Hypothalamus (tissue), 51 donors: ENCODE data around the gene ZSCAN5C.
"Not testable (repeated sequence)": the region's sequence is repeated elsewhere in the genome, so short reads cannot be mapped to it uniquely, and the experiment has no call there.

Experiments used
- DNase-seq, 51 donors: peaks; one replicate each; lab custom pipeline; 2025; lab: John Stamatoyannopoulos, UW

Gene ZSCAN5C

DNA sequence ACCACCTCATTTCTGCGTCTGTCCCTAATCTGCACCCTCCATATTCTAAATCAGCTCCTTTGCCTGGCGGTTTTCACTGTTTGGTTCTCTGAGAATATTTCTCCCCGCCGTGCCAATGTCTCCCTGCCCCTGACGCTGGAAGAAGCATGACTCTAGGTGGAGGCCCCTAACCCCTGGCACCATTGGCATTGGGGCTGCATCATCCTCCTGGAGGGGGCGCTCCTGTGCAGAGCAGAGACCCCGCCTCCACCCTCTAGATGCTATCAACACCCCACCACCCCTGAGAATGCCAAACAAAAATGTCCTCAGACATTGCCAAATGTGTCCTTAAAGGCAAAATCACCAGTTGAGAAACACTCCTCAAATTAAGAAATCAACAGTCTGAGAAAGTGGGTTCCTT lies 11.0 kb upstream of the ZSCAN5C start:
- DNase-seq = no peak

DNA sequence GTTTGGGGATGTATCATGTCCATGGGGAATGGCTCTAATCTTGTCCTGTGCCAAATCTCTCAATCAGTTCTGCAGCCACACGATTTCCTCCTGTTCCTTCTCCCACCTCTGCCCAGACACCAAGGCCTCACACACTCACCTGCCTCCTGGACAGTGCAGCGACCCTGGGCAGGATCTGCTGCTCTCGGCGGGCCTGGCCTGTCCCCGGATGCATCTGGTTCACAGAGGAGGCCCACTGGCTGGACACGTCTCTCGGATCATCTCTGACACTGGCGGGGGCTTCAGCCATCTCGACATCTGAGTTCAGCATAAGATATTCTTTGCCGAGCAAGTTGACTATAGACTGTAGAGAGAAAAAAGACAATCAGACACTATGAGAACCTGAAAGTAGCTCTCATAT lies 10.4 kb upstream of the ZSCAN5C start:
- no peak for DNase-seq

DNA sequence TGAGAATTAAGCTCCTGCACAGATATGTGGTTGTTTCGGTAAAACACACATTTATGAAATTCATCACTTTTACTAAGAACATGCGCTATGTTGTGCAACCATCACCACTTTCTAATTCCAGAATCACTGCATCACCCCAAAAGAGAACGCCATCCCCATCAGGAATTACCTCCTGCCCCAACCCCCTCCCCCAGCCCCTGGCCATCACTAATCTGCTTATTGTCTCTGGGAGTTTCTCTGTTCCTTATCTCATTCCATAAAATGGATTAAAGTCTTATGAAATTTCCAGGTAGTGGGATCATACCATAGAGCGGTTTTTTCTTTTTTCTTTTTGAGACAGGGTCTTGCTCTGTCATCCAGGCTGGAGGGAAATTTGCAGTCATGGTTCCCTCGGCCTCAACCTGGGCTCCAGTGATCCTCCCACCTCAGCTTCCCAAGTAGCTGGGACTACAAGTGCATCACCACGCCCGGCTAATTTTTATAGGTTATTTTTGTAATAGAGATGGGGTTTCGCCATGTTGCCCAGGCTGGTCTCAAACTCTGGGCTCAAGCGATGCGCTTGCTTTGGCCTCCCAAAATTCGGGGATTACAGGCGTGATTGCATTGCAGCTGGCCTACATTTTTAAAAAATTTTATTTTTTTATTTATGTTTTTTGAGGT lies 8.0 kb upstream of the ZSCAN5C start:
- no peak for DNase-seq

DNA sequence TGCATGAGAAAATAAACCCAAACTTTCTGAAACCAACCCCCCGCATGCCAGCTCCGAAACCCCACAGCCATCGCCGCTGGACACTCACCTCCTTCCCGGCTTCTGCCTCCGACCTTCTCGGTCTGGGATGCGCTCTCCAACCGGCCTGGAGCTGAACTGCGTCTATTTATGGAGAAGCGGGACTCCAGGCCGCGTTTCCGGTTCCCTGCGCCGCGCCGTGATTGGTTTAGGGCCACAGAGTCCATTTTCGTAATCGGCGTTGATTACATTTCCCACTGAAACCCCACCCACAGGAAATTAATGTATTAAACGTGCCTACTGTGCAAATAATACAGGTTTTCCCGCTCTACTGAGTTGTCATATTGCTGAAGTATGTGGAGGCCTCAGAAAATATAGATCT lies 4.4 kb upstream of the ZSCAN5C start, which contains the start of gene ZSCAN5B:
TSS of gene ZSCAN5B (minus strand) at position 138 of the 400 bp plus-strand sequence. CDS start 4,731 bp downstream, outside the sequence.
- not testable (repeated sequence) for DNase-seq

DNA sequence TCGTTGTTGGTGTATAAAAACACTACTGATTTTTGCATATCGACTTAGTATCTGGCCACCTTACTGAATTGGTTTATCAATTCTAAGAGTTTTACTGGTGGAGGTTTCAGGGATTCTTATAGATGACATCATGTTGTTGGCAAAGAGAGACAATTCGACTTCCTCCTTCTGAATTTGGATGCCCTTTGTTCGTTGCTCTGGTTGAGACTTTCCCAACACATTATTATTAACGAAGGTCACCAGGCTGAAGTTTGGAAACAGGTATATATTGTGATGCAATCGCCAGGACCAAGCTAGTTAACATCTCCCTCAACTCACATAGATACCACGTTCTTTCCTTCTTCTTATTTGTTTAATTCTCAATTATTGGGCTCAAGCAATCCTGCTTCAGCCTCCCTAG lies 2.4 kb upstream of the ZSCAN5C start:
- DNase-seq = no peak

DNA sequence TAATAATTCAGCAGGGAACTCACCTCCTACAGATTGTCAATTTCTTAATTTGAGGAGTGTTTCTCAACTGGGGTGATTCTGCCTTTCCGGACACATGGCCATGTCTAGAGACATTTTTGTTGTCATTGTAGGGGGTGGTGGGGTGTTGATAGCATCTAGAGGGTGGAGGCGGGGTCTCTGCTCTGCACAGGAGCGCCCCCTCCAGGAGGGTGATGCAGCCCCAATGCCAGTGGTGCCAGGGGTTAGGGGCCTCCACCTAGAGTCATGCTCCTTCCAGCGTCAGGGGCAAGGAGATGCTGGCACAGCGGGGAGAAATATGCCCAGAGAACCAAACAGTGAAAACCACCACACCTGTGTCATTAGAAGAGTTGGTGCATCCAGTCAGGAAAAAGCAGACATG lies 5.5 kb downstream of the ZSCAN5C start:
- not testable (repeated sequence) for DNase-seq

DNA sequence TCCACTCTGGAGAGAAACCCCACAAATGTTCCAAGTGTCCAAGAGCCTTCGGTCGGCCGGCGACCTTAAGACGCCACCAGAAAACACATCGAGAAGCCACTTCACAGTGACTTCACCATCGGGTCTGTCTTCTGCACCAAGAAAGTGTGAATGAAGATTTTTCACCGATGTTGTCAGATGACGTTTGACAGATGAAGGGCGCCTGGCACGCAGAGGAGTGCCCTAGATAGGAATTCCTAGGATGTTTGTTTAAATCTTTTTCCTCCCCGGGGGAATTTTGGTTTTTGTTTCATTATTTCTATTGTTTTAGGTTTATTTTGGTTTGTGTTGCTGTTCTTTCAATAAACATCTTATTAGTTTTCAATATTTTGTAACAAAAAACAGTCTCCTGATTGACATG lies 7.0 kb downstream of the ZSCAN5C start:
- no peak for DNase-seq

DNA sequence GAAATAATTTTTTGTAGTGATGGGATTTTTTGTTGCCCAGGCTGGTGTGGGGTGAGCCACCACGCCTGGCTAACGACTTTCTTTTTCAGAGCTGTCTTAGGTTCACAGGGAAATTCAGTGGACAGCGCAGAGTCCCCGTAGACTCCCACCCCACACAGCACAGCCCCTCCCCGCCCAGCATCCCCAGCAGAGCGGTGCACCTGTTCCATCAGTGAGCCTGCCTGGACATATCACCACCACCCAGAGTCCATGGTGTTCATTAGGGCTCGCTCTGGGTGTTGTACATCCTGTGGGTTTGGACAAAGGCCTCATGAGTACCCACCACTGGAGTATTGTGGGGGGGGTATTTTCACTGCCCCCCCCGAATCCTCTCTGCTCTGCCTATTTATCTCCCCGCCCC lies 8.0 kb downstream of the ZSCAN5C start:
- DNase-seq = not testable (repeated sequence)

DNA sequence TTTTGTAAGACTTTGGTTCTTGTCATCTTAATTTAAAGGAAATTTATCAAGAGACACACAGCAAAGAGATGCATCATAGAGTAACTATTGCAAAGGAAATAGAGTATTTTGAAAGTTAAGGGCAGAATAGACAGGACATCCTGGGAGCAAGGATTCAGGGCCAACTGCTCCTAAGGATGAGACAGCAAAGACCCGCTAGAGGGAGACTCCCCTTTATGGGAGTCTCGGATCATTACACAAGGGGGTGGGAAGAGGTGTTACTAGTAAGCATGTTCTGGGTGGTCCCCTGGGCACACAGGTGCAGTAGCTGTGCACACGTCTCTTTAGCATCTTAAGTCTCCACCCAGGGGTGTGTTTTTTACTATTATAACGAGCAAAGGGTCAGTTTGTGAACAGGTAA lies 9.6 kb downstream of the ZSCAN5C start:
- DNase-seq = no peak

DNA sequence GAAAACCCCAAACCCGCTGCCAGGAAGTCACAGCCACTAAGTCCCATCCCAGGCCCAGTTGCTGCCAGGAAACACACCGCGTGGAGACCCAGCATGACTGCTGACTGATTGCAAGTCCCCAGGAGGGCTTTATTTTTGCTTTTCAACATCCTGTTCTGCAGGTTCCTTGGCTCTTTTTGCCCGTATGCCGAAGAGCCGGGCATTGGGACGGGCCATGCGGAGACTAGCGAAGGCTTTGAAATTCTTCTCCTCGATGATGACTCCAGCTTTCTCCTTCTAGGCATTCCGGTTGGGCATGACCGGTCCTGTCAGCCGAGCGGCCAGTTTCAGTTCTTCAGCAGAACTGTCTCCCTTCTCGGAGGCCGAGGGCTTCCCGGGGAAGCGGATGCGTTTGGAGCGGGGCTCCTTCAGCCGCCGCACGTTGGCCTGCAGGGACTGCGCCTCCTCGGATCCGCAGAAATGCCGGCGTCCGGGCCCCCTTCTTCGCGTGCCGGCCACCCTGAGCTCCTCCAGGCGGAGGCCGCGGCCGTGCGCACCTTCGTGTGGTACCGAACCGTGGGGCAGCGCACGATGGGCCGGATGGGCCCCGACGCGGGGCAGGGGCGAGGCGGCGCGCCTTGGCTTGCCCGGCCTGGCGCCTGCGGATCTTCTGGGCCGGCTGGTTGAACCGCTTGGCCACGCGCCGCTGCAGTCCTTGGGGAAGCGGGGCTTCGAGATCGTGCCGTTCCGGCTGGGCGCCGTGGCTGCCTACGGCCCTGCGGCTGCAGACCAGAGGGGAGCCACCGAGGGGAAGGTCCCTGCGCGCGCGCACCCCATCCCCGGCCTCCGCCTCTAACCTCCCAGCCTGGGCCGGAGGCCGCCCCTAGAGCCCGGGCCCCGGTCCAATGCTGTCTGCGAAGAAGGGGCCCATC lies 15.2 kb downstream of the ZSCAN5C start:
- DNase-seq = peak in 6 of 51 donors; percentile 0 to 16 (median 5)

DNA sequence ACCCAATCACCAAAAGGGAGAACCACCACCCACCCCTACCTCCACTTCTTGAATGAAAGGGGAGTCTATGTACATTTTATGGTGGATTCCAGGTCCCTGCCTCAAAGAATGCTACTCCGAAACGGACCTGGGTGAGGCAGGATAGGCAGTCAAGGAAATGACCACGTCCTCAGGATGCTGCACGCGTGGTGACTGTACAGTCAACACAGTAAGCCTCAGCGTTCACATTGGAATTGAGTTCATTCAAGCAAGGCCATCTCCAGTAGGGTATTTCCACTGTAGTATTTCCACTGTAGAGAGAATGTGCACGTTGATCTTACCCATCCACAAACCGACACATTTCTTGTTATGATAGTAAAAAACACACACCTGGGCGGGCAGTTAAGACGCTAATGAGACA lies 16.9 kb downstream of the ZSCAN5C start:
- DNase-seq = no peak

DNA sequence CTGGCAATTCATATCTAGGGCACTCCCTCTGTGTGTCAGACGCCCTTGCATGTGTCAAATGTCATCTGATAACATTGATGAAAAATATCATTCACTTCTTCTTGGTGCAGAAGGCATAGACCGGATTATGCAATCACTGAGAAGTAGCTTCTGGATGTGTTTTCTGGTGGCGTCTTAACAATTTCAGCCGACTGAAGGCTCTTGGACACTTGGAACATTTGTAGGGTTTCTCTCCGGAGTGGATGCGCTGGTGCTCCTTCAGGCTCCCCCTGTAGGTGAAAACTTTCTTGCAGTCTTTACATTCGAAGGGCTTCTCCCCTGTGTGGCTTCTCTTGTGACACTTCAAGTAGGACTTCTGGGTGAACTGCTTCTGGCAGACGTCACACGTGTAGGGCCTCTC lies 19.4 kb downstream of the ZSCAN5C start:
- not testable (repeated sequence) for DNase-seq

DNA sequence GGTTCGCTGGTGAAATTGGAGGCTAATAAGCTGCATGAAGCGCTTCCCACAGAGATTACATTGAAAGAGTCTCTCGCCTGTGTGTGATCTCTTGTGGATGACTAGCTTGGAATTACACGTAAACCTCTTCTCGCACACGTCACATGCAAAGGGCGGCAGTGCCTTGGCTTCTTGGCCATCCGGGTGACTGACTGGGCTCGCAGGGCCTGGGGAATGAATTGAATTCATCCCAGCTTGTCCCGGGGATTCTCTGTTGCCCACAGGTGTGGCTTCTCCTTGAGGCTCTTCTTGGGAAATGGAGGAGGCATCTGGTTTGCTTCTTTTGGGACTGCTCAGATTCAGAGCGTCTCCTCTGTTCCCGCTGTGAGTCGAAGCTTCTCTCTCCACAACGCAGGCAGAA lies 19.8 kb downstream of the ZSCAN5C start:
- no peak for DNase-seq

DNA sequence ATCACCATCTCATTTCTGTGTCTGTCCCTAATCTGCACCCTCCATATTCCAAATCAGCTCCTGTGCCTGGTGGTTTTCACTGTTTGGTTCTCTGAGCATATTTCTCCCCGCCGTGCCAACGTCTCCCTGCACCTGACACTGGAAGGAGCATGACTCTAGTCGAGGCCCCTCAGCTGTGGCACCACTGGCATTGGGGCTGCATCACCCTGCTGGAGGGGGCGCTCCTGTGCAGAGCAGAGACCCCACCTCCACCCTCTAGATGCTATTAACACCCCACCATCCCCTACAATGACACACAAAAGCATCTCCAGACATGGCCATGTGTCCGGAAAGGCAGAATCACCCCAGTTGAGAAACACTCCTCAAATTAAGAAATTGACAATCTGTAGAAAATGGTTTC lies 20.8 kb downstream of the ZSCAN5C start:
- no peak for DNase-seq

DNA sequence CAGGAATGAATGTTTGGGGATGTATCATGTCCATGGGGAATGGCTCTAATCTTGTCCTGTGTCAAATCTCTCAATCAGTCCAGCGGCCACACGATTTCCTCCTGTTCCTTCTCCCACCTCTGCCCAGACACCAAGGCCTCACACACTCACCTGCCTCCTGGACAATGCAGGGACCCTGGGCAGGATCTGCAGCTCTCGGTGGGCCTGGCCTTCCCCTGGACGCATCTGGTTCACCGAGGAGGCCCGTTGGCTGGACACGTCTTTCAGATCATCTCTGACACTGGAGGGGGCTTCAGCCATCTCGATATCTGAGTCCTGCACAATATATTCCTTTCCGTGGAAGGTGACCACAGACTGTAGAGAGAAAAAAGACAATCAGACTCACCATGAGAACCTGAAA lies 21.4 kb downstream of the ZSCAN5C start:
- DNase-seq = no peak

DNA sequence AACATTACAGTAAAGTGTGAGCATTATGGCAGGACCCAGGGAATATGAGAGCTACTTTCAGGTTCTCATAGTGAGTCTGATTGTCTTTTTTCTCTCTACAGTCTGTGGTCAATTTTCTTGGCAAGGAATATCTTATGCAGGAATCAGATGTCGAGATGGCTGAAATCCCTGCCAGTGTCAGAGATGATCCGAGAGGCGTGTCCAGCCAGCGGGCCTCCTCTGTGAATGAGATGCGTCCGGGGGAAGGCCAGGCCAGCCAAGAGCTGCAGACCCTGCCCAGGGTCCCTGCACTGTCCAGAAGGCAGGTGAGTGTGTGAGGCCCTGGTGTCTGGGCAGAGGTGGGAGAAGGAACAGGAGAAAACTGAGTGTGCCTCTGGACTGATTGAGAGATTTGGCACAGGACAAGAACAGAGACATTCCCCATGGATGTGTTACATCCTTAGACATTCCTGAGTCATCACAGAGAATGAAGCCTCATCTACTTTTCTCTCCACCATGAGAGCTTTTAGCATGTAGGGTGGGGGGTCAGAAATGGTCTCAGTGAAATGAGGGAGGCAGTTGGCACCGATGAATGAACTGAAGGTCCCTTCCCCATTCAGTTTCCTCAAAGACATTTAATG lies 43.2 kb downstream of the ZSCAN5C start:
- no peak for DNase-seq

DNA sequence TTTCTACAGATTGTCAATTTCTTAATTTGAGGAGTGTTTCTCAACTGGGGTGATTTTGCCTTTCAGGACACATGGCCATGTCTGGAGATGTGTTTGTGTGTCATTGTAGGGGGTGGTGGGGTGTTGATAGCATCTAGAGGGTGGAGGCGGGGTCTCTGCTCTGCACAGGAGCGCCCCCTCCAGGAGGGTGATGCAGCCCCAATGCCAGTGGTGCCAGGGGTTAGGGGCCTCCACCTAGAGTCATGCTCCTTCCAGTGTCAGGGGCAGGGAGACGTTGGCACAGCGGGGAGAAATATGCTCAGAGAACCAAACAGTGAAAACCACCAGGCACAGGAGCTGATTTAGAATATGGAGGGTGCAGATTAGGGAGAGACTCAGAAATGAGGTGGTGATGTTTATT lies 43.7 kb downstream of the ZSCAN5C start:
- not testable (repeated sequence) for DNase-seq

DNA sequence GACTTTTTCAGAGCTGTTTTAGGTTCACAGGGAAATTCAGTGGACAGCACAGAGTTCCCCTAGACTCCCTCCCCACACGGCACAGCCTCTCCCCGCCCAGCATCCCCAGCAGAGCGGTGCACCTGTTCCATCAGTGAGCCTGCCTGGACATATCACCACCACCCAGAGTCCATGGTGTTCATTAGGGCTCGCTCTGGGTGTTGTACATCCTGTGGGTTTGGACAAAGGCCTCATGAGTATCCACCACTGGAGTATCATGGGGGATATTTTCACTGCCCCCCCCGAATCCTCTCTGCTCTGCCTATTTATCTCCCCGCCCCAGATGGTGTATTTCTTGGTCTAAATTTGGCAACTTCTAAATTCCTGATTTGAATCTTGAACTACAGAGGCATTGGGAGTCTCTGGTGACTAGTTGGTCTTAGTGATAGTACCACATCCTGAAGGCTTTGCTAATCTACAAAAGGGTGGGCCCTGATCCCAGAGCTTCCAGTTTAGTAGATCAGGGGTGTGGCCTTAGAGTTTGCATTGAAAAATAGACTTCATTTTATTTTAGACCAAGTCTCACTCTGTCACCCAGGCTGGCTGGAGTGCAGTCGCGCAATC lies 46.8 kb downstream of the ZSCAN5C start:
- DNase-seq = not testable (repeated sequence)

DNA sequence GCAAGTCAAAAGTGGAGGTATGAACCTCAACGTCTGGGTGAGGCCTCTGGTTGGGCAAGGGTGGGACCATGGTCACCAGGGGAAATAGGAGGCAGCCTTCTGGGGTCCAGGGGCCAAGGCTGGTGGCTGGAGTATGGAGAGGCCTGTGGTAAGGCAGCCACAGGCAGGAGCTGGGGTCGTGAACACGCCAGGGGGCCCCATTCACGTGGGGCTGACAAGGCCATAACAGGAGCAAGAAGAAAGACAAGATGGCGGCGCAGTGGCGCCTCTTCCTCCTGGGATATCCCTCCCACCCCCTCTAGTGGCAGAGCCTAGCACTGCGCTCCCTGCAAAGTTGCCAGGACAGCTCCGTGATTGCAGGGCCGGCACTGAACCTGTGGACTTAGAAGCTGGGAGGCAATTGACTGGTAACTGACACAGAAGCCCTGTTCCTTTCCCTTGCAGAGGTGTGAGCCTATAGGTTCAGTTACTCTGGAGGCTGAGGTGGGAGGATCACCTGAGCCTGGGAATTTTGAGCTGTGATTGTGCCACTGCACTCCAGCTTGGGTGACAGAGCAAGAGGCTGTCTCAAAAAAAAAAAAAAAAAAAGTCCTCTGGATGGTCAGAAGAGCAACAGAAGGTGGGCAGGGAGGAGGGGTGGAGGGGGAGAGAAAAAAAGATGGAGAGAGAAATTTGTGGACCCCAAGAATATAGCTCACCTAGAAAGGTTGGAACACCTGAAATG lies 50.8 kb downstream of the ZSCAN5C start:
- DNase-seq = peak in 38 of 51 donors; percentile 0 to 62 (median 14)

DNA sequence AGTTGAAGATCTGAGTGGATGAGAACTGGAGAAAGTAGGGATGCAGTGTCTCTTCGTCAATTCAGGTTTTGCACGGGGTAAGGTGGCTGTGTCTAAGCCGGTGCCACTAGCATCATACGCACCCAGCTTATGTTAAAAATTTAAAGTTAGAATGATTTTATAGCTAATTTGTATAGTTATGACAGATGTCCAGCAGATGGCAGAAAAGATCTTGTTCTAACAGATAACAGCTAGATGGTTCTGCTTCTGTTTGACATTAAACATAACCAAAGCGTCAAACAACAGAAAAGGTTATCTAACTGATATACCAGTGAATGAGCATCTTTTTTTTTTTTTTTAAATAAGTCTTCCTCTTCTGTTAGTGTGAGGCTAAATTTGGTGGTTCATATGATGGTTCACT lies 51.7 kb downstream of the ZSCAN5C start:
- peak in 1 of 51 donors; percentile 1 for DNase-seq
